ENCODE measurements around the gene CNTN6.

The CNTN6 gene

DNA sequence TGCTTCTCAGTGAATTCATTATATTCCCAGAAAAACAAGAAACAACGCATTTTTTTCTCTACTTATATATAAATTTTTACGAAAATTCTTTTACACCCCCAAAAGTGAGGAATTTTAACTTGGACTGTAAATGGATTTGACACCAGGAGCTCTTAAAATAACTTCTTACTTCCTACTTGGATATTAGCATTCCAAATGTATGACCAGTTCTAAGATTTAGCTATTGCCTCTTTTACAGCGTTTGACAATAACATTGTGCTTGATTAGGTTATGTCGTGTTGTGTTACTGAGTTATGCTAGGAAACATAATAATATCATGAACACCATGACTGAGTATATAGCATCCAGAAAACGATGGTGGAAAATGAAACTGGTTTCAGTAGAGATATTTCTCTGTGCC lies 177.0 kb downstream of the CNTN6 start:
- Histone ChIP-seq H3K9me3 (ENCODE audit: control insufficient read depth, low read length) (no peaks in the 10 kb centered on the region), H4K8ac (ENCODE audit: low read length) (no peak overlapping the region), H2AK5ac (ENCODE audit: low read length, severe bottlenecking) (no peak overlapping the region), H3K23ac (ENCODE audit: low read length in 2 of 2) (no peak overlapping the region), H2BK15ac (ENCODE audit: low read depth, poor library complexity, severe bottlenecking) (no peak overlapping the region), H3K4me3 (ENCODE audit: insufficient read depth in 1 of 2, low read depth in 1 of 2, low read length in 2 of 2) (no peak overlapping the region), H3K14ac (ENCODE audit: low read length in 2 of 2) (no peak overlapping the region), H3K27me3 (ENCODE audit: control insufficient read depth in 1 of 2, insufficient read depth in 1 of 2, low read length in 2 of 2) (no peaks in the 10 kb centered on the region), H2BK5ac (ENCODE audit: low read depth, low read length, poor library complexity, severe bottlenecking) (no peak overlapping the region), H3K9ac (ENCODE audit: low read length) (no peak overlapping the region), H3K36me3 (ENCODE audit: control insufficient read depth in 1 of 2, insufficient read depth in 2 of 2, low read depth in 1 of 2, low read length in 2 of 2) (no peaks in the 10 kb centered on the region), H2BK120ac (ENCODE audit: low read depth, low read length) (no peak overlapping the region), H3K18ac (ENCODE audit: low read depth in 1 of 2, low read length in 2 of 2) (no peak overlapping the region), H2BK12ac (ENCODE audit: low read length in 2 of 2) (no peak overlapping the region), H2AFZ (ENCODE audit: low read depth, low read length) (no peak overlapping the region), H3K4me1 (ENCODE audit: control insufficient read depth, insufficient read depth, low read depth, low read length) (no peaks in the 10 kb centered on the region), H4K91ac (ENCODE audit: low read length) (no peak overlapping the region), H3K4ac (ENCODE audit: low read depth in 1 of 2, low read length in 2 of 2) (no peak overlapping the region), H3K79me1 (replicated peaks; ENCODE audit: low read length, poor library complexity, severe bottlenecking) (no peaks in the 10 kb centered on the region), H3K4me2 (ENCODE audit: low read length, poor library complexity, severe bottlenecking) (no peak overlapping the region), H3K27ac (ENCODE audit: low read length, poor library complexity, severe bottlenecking) (no peak overlapping the region)
- DNase-seq = no peak
- WGBS = no CpG with 5 or more reads among the region's 5 CpGs

DNA sequence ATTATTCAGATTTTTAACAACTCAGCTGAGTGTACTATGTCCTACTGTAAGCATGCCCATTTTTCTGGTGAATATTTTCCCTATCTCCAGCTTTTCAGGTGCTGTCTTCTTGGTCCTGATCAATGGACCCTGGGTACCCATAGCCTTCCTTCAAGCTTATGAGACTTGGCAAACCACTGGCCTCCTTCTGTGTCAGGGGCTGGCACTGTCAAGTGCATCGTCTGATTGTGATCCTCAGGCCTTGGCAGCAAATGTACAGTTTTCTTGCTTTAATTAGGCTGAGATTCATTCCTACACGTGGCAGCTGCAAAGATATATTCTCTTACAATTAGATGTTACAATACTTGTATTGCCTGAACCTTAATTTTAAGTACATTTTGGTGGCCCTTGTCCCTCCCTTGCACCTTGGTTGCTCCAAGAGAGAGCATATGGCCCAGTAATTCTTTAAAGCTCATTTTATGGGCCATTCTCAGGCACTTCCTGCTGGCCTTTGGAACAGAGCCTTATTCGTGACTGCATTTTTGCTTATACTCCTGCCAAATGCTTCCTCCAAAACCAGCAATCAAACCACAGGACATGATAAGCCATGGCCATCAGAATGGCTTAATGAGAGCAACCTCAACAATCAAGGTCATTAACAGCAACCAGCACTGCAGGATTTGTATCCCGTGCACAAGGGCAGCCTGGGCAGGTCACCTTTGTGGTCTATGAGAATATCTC lies 179.9 kb downstream of the CNTN6 start:
- WGBS = 77% methylated on average over 4 of the region's 4 CpGs
- no peak overlapping the region for H4K91ac ChIP-seq (ENCODE audit: low read length)
- H3K27me3 ChIP-seq (ENCODE audit: control insufficient read depth in 1 of 2, insufficient read depth in 1 of 2, low read length in 2 of 2) = no peaks in the 10 kb centered on the region

DNA sequence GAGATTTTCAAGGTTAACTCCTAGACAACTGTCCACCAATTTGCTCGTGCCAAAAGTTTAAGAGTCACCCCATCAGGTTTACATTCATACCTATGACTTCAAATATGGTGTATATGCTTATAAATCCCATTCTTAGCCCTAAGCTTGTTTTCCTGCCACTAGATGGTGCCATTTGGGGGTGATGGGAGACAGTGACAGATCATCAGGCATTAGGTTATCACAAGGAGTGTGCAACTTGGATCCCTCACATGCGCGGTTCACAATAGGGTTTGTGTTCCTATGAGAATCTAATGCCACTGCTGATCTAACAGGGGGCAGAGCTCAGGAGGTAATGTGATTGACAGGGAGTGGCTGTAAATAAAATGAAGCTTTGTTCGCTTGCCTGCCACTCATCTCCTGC lies 182.7 kb downstream of the CNTN6 start:
- no peak overlapping the region for H2BK12ac ChIP-seq (ENCODE audit: low read length in 2 of 2)
- no peak overlapping the region for H3K23ac ChIP-seq (ENCODE audit: low read length in 2 of 2)
- H3K4ac ChIP-seq (ENCODE audit: low read depth in 1 of 2, low read length in 2 of 2) = no peak overlapping the region
- no peaks in the 10 kb centered on the region for H3K9me3 ChIP-seq (ENCODE audit: control insufficient read depth, low read length)
- DNase-seq = peak; percentile 12
- H3K4me3 ChIP-seq (ENCODE audit: insufficient read depth in 1 of 2, low read depth in 1 of 2, low read length in 2 of 2) = no peak overlapping the region
- no peak overlapping the region for H2BK15ac ChIP-seq (ENCODE audit: low read depth, poor library complexity, severe bottlenecking)
- no peaks in the 10 kb centered on the region for H3K36me3 ChIP-seq (ENCODE audit: control insufficient read depth in 1 of 2, insufficient read depth in 2 of 2, low read depth in 1 of 2, low read length in 2 of 2)
- no peaks in the 10 kb centered on the region for H3K27me3 ChIP-seq (ENCODE audit: control insufficient read depth in 1 of 2, insufficient read depth in 1 of 2, low read length in 2 of 2)
- H2AFZ ChIP-seq (ENCODE audit: low read depth, low read length) = no peak overlapping the region
- no peak overlapping the region for H4K91ac ChIP-seq (ENCODE audit: low read length)
- no peak overlapping the region for H2AK5ac ChIP-seq (ENCODE audit: low read length, severe bottlenecking)
- no peak overlapping the region for H4K8ac ChIP-seq (ENCODE audit: low read length)
- no peaks in the 10 kb centered on the region for H3K79me1 ChIP-seq (replicated peaks; ENCODE audit: low read length, poor library complexity, severe bottlenecking)
- no peak overlapping the region for H2BK120ac ChIP-seq (ENCODE audit: low read depth, low read length)
- H3K4me1 ChIP-seq (ENCODE audit: control insufficient read depth, insufficient read depth, low read depth, low read length) = no peaks in the 10 kb centered on the region
- H3K14ac ChIP-seq (ENCODE audit: low read length in 2 of 2) = no peak overlapping the region
- no peak overlapping the region for H2BK5ac ChIP-seq (ENCODE audit: low read depth, low read length, poor library complexity, severe bottlenecking)
- H3K18ac ChIP-seq (ENCODE audit: low read depth in 1 of 2, low read length in 2 of 2) = no peak overlapping the region
- no peak overlapping the region for H3K27ac ChIP-seq (ENCODE audit: low read length, poor library complexity, severe bottlenecking)
- WGBS = 47% methylated on average over 4 of the region's 4 CpGs
- no peak overlapping the region for H3K9ac ChIP-seq (ENCODE audit: low read length)
- no peak overlapping the region for H3K4me2 ChIP-seq (ENCODE audit: low read length, poor library complexity, severe bottlenecking)

More for the DNA sequence above, 179.9 kb downstream of the CNTN6 start:
- Histone ChIP-seq H3K9me3 (ENCODE audit: control insufficient read depth, low read length) (no peaks in the 10 kb centered on the region), H2AK5ac (ENCODE audit: low read length, severe bottlenecking) (no peak overlapping the region), H3K14ac (ENCODE audit: low read length in 2 of 2) (no peak overlapping the region), H2BK12ac (ENCODE audit: low read length in 2 of 2) (no peak overlapping the region), H3K4me2 (ENCODE audit: low read length, poor library complexity, severe bottlenecking) (no peak overlapping the region), H3K4me3 (ENCODE audit: insufficient read depth in 1 of 2, low read depth in 1 of 2, low read length in 2 of 2) (no peak overlapping the region), H3K36me3 (ENCODE audit: control insufficient read depth in 1 of 2, insufficient read depth in 2 of 2, low read depth in 1 of 2, low read length in 2 of 2) (no peaks in the 10 kb centered on the region), H4K8ac (ENCODE audit: low read length) (no peak overlapping the region), H3K9ac (ENCODE audit: low read length) (no peak overlapping the region), H2BK15ac (ENCODE audit: low read depth, poor library complexity, severe bottlenecking) (no peak overlapping the region), H3K18ac (ENCODE audit: low read depth in 1 of 2, low read length in 2 of 2) (no peak overlapping the region), H3K79me1 (replicated peaks; ENCODE audit: low read length, poor library complexity, severe bottlenecking) (no peaks in the 10 kb centered on the region), H2BK5ac (ENCODE audit: low read depth, low read length, poor library complexity, severe bottlenecking) (no peak overlapping the region), H3K4ac (ENCODE audit: low read depth in 1 of 2, low read length in 2 of 2) (no peak overlapping the region), H2AFZ (ENCODE audit: low read depth, low read length) (no peak overlapping the region), H3K27ac (ENCODE audit: low read length, poor library complexity, severe bottlenecking) (no peak overlapping the region), H2BK120ac (ENCODE audit: low read depth, low read length) (no peak overlapping the region), H3K4me1 (ENCODE audit: control insufficient read depth, insufficient read depth, low read depth, low read length) (no peaks in the 10 kb centered on the region), H3K23ac (ENCODE audit: low read length in 2 of 2) (no peak overlapping the region)
- no peak for DNase-seq

DNA sequence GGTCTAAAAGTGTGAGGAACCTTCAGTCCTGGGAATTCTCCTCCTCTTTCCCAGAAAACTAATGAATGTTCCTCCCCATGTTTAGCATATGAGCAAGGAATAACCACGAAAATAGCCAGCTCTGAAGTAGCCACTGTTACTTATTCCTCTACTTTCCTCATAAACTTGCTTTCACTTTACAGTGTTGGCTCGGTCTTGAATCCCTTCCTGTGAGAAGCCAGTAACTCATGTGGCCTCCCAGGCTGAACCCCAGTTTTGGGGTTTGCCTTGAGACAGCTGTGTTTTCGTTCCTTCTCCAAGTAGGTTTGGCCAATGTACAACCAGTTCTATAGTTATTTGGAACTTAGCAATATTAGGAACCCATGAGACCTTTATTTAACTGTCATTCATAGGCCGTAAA lies 195.0 kb downstream of the CNTN6 start:
- Histone ChIP-seq H2AFZ (ENCODE audit: low read depth, low read length) (no peak overlapping the region), H3K14ac (ENCODE audit: low read length in 2 of 2) (no peak overlapping the region), H3K9me3 (ENCODE audit: control insufficient read depth, low read length) (no peaks in the 10 kb centered on the region), H3K4me2 (ENCODE audit: low read length, poor library complexity, severe bottlenecking) (no peak overlapping the region), H3K27me3 (ENCODE audit: control insufficient read depth in 1 of 2, insufficient read depth in 1 of 2, low read length in 2 of 2) (no peaks in the 10 kb centered on the region), H3K27ac (ENCODE audit: low read length, poor library complexity, severe bottlenecking) (no peak overlapping the region), H2AK5ac (ENCODE audit: low read length, severe bottlenecking) (no peak overlapping the region), H3K79me1 (replicated peaks; ENCODE audit: low read length, poor library complexity, severe bottlenecking) (no peaks in the 10 kb centered on the region), H3K18ac (ENCODE audit: low read depth in 1 of 2, low read length in 2 of 2) (no peak overlapping the region), H2BK12ac (ENCODE audit: low read length in 2 of 2) (no peak overlapping the region), H3K4me3 (ENCODE audit: insufficient read depth in 1 of 2, low read depth in 1 of 2, low read length in 2 of 2) (no peak overlapping the region), H3K36me3 (ENCODE audit: control insufficient read depth in 1 of 2, insufficient read depth in 2 of 2, low read depth in 1 of 2, low read length in 2 of 2) (no peaks in the 10 kb centered on the region), H4K91ac (ENCODE audit: low read length) (no peak overlapping the region), H3K4me1 (ENCODE audit: control insufficient read depth, insufficient read depth, low read depth, low read length) (no peaks in the 10 kb centered on the region), H3K4ac (ENCODE audit: low read depth in 1 of 2, low read length in 2 of 2) (no peak overlapping the region), H4K8ac (ENCODE audit: low read length) (no peak overlapping the region), H2BK5ac (ENCODE audit: low read depth, low read length, poor library complexity, severe bottlenecking) (no peak overlapping the region), H2BK15ac (ENCODE audit: low read depth, poor library complexity, severe bottlenecking) (no peak overlapping the region), H3K9ac (ENCODE audit: low read length) (no peak overlapping the region), H2BK120ac (ENCODE audit: low read depth, low read length) (no peak overlapping the region), H3K23ac (ENCODE audit: low read length in 2 of 2) (no peak overlapping the region)
- 78% methylated on average over 3 of the region's 4 CpGs for WGBS
- DNase-seq = no peak
